ENCODE results near the gene VPS41.

Gene VPS41

DNA sequence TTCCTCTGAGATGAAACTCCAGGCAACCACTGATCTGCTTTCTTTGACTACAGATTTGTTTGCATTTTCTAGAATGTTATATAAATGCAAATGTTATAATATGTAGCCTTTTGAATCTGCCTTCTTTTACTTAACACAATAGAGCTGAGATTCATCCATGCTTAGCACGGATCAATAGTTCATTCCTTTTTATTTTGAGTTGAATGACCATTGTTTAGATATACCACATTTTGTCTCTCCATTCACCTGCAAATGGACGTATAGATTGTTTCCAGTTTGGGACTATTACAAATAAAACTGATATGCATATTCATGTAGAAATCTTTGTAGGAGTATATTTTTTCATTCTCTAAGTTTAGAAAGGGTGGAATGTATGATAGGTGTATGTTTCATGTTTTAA, 57.7 kb downstream of the VPS41 start:
- no peak for DNase-seq

DNA sequence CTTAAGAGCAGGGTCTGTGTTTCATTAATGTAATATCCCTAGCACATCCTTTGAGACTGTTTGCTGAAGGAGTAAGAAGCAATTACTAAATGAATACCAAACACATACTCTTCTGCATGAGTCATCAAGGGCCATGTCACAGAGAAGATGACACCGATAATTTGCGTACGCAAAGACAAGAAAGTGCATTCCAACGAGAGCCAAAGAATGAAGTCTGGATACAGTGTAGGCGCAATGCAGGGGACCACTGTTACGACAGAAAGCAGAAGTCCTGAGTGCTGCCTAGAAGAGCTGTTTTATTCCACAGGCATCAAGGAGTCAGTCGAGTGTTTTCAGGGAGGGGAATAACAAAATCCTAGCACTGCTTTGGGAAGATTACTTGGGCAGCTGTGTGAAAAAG, 62.7 kb downstream of the VPS41 start:
- no peak for DNase-seq

GRCh38 chr7:38844952-38845563, 63.9 kb downstream of the VPS41 start:
- no peak for DNase-seq

DNA sequence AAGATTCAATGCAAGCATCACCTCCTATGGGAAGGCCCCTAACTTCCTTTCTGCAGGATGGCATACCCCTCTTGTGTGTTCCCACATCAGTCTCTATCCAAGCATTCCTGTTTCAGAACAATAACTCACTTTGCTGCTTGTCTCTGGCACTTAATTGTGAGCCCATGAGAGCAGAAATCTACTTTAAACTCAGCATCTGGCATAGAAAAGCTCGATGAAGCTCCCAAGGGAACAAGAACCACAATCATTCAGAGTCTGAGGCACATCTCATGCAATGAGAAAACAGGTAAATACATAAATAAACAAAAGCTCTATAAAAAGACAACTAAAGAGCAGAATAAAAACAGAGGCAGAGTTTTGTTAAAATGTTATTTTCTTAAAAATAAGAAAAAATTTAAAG, 66.2 kb downstream of the VPS41 start:
- no peak for DNase-seq

- no peak for DNase-seq
Measured at GRCh38 chr7:38840736-38841460, 68.1 kb downstream of the VPS41 start.

DNA sequence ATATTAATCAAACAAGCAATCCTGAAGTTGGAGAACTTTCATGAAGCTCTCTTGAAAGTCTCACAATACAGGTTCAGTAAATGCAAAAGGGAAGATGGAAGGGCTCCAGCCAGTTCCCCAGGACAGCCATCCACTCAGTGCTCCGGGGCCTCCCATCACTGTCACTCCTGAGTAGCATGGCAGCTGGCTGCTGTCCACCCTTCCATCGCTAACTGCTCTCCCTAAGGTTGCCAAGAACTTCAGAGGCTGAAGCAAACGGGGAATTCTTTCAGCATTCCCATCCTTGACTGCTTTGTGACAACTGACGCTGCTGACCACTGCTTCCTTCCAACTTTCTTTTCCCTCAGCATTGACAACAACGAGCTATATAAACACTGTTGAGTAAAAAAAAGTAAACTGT, 69.1 kb downstream of the VPS41 start:
- no peak for DNase-seq

GRCh38 chr7:38838725-38839385, 70.1 kb downstream of the VPS41 start:
- no peak for DNase-seq

DNA sequence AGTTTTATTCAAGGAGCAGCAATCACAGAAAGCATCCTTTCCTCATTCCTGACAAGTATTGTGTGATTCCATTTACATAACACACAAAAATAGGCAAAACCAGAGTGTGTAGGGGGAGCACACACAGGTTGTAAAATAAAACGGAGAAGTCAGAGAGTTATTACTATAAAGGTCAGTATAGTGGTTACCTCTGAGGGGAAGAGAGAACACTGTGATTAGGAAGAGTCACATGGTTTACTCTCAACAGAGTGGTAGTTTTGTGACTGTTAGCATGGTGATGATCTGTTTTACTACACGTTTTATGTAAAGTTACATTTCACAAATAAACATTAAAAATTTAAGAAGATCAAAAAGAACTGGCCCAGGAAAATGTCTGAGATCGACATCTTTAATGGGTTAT, 74.6 kb downstream of the VPS41 start:
- no peak for DNase-seq

DNA sequence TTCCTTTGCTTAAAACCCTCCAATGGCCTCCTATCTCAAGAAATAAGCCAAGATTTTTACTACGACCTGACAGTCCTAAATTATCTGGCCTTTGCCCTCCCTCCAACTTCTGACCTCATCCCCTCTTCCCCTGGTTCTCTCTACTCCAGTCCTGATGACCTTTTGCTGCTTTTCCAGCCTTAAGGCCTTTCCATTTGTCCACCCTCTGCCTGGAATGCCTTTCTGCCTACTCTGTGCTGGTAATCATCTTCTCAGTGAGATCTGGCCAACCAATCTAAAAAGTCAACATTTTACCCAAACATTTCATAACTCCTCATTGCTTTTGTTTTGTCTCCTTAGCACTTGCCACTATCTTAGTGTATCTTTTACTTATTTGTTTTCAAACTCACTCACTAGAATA, 75.7 kb downstream of the VPS41 start:
- no peak for DNase-seq

DNA sequence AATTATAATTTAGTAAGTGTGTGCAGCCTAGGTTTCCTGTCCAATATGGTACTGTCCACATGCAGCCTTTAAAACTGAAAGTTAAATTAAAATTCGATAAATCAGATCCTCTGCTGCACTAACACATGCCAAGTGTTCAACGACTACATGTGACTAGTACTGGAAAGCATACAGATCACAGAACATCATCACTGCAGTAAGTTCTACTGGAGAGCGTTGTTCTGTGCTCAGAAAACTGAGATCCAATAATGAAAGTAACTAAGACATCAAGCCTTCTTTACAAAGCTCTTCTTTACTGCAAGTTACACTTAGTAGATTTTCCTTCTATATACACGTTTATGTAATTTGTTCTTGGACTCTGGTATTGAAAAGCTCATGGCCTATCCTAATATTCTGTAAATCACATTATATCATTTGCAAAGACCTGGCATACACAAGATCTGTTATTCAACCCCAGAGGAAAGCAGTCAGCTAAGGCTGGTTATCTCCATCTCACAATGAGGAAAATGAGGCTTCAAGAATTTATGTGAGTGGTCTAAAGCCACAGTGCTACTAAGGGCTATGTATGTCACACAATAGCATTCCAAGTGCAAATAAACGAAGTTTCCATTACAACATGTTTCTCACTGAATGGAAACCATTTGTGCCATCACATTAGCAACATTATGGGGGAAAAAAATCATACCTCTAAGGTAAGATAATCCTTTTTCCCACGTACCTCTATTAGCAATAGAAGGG, 77.6 kb downstream of the VPS41 start:
- DNase-seq: no peak

GRCh38 chr7:38830826-38831225, 78.2 kb downstream of the VPS41 start:
- no peak for DNase-seq

- no peak for DNase-seq
Measured at GRCh38 chr7:38829488-38830165, 79.4 kb downstream of the VPS41 start.

DNA sequence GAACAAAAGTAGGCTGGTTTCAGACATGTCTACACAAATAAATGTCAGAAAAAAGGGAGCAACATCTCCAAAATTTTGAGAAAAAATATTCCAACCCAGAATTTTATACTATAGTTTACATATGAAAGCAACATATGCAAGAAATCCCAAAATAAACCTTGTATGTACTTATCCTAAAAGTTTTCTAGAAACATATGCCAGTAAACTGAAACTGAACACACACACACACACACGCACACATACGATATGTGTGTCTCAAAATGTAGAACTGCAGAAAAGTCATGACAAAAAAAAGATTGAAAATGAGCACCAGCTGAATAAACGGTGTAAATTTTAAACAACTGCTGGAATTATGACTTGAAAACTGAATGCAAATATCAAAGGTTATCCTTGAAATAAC, 81.0 kb downstream of the VPS41 start:
- DNase-seq: no peak

DNA sequence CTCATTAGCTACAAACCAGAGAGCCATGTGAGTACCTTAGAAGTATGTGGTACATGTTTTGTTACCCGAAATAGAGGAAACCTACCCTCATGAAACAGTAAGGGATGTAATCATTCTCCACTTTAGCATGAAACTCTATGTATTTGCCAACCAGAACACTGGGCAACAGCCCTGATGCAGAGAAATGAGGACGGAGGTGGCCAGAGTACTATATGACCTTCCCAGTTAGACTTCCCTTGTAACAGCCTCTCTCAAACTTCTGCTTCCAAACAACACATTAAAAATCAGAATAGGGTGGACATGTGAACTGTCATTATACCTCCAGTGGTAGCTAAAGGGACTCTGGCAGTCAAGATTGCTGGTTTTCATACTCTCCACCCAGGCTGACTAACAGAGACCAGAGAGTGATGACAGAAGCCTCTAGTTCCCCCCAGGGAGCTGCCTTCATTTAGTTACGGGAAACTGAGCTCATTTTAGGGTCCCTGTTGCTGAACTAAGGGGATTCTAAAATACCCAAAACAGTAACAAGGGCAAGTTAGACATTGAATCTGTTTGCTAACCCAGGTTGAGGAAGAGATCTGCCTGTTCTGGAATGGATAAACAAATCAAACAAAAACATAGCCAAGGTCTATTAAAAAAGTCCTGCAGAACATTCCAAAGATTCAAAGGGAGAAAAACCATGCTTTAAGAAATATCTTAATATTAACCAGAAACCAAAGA, 83.1 kb downstream of the VPS41 start:
- no peak for DNase-seq

GRCh38 chr7:38824948-38825347, 84.0 kb downstream of the VPS41 start:
- no peak for DNase-seq

- DNase-seq: no peak
Measured at GRCh38 chr7:38822549-38822948, 86.4 kb downstream of the VPS41 start.

GRCh38 chr7:38820571-38820970, 88.4 kb downstream of the VPS41 start:
- no peak for DNase-seq

DNA sequence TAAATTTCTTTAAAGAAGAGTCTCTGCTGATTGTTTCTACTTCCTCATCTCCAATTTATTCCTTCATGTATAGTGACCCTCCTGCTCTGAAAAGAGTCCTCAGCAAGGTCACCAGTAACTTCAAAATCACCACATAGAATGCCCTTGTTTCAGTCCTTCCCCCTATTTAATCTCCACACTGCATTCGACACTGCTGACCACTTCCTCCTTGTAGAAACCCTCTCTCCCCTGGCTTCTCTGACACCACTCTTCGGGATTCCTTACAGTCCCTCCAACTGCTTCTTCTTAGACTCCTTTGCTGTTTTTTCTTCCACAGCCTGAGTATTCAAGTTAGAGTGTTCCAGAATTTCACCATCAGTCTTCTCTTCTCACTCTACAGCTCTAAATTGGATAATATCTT, 89.5 kb downstream of the VPS41 start:
- no peak for DNase-seq

GRCh38 chr7:38817526-38817925, 91.5 kb downstream of the VPS41 start:
- no peak for DNase-seq

GRCh38 chr7:38813768-38814167, 95.2 kb downstream of the VPS41 start:
- no peak for DNase-seq

GRCh38 chr7:38806912-38807311, 102.1 kb downstream of the VPS41 start:
- DNase-seq: no peak

- no peak for DNase-seq
Measured at GRCh38 chr7:38801786-38802185, 107.2 kb downstream of the VPS41 start.
